HG03442 (cell line): Measurements from ENCODE around the gene IQSEC1.

Experiments
- ATAC-seq: cut with Tn5 transposase; IDR thresholded peaks from one replicate; pipeline ENCODE4 v1.9.1; 2021; ENCODE audit warnings: mild to moderate bottlenecking, moderate library complexity; ENCODE audit not compliant: unreplicated experiment

Gene IQSEC1

GRCh38 chr3:13052191-13052820, 20.9 kb downstream of the IQSEC1 start:
- ATAC-seq, result no peak

- no peak for ATAC-seq
Measured at GRCh38 chr3:13051581-13051980, 21.6 kb downstream of the IQSEC1 start.

- no peak for ATAC-seq
Measured at GRCh38 chr3:13051066-13051465, 22.2 kb downstream of the IQSEC1 start.

GRCh38 chr3:13050446-13050845, 22.8 kb downstream of the IQSEC1 start:
- ATAC-seq, result no peak

- no peak for ATAC-seq
Measured at GRCh38 chr3:13049400-13049799, 23.8 kb downstream of the IQSEC1 start.

- no peak for ATAC-seq
Measured at GRCh38 chr3:13047296-13048165, 25.7 kb downstream of the IQSEC1 start.

- ATAC-seq, result peak; percentile 14
Measured at GRCh38 chr3:13046569-13047274, 26.5 kb downstream of the IQSEC1 start.

- peak; percentile 77 for ATAC-seq
Measured at GRCh38 chr3:13045904-13046568, 27.2 kb downstream of the IQSEC1 start.

GRCh38 chr3:13045241-13045903, 27.9 kb downstream of the IQSEC1 start:
- peak; percentile 3 for ATAC-seq

GRCh38 chr3:13044496-13045240, 28.6 kb downstream of the IQSEC1 start:
- ATAC-seq, result no peak

GRCh38 chr3:13043656-13044055, 29.6 kb downstream of the IQSEC1 start:
- no peak for ATAC-seq

GRCh38 chr3:13042715-13043271, 30.4 kb downstream of the IQSEC1 start:
- ATAC-seq, result no peak

GRCh38 chr3:13042127-13042701, 31.0 kb downstream of the IQSEC1 start:
- ATAC-seq, result no peak

GRCh38 chr3:13041113-13041776, 32.0 kb downstream of the IQSEC1 start:
- ATAC-seq, result no peak

- peak; percentile 90 for ATAC-seq
Measured at GRCh38 chr3:13040361-13041074, 32.7 kb downstream of the IQSEC1 start.

GRCh38 chr3:13039213-13039896, 33.9 kb downstream of the IQSEC1 start:
- ATAC-seq, result no peak

GRCh38 chr3:13037458-13038117, 35.6 kb downstream of the IQSEC1 start:
- ATAC-seq, result no peak
